Hair follicle dermal papilla cell (primary cell): Measurements from ENCODE around the gene ENTPD6. TPM values are rescaled to one million over a fixed set of nuclear protein-coding genes. Genes with fewer than 3 reads are reported as not detected.

Experiments used
- small RNA-seq: library from RNA; depleted of rRNA; stranded (forward); fragments of <200 nt; gene quantifications from one replicate; pipeline ENCODE3, GENCODE V24; 2012
- total RNA-seq: library from RNA; depleted of rRNA; stranded (reverse); fragments of >200 nt; gene quantifications from 2 replicates; pipeline ENCODE4 v1.2.3, GENCODE V29; 2012

ENTPD6 gene
- 39.8 and 40.1 TPM in 2 replicates for total RNA-seq

GRCh38 chr20:25195014-25195961, at the start of gene ENTPD6:
Gene ENTPD6 (plus strand): TSS chr20:25195712. CDS start chr20:25206537, 10,825 bp downstream.

GRCh38 chr20:25247956-25248785, 52.7 kb downstream of the ENTPD6 start, which contains the start of gene PYGB:
Gene PYGB (plus strand): TSS chr20:25248085. CDS start chr20:25248179, 94 bp downstream.

Small RNA genes lying within 50 kb of the gene (small RNA-seq; reads per million reads assigned to genes)
- gene AL035252.4 (not detected), gene AL121772.2 (not detected), gene RF00019 (not detected)

Other genes starting within 250 kb of the ENTPD6 start
- gene CST7, start 246.4 kb upstream of the ENTPD6 start, total RNA-seq, result not detected in 2 replicates
- 48.1 and 52.6 TPM in 2 replicates for gene APMAP, start 203.0 kb upstream of the ENTPD6 start, total RNA-seq
- gene ACSS1, start 137.6 kb upstream of the ENTPD6 start, total RNA-seq, result 11.7 and 15.9 TPM in 2 replicates
- not detected in 2 replicates for gene VSX1, start 113.6 kb upstream of the ENTPD6 start, total RNA-seq
- 92.2 and 95.9 TPM in 2 replicates for gene PYGB, start 52.4 kb downstream of the ENTPD6 start, total RNA-seq
- gene ABHD12, start 195.1 kb downstream of the ENTPD6 start, total RNA-seq, result 21.4 and 28.7 TPM in 2 replicates
- 1.7 and 1.8 TPM in 2 replicates for gene GINS1, start 212.0 kb downstream of the ENTPD6 start, total RNA-seq